HEK293T (cell line): ENCODE results near the gene ZFPM1.

Experiments used
- BHLHE40 ChIP-seq: fragments of 450-650 bp; IDR thresholded peaks from 2 replicates; pipeline ENCODE4 v1.6.1; 2016; ENCODE audit warnings: mild to moderate bottlenecking, moderate library complexity, borderline replicate concordance
- ELF4 ChIP-seq: fragments of 450-650 bp; IDR thresholded peaks from 2 replicates; pipeline ENCODE4 v1.6.1; 2017; ENCODE audit warnings: antibody characterized with exemption
- FOXA1 ChIP-seq: fragments of 450-650 bp; IDR thresholded peaks from 2 replicates; pipeline ENCODE4 v1.6.1; 2016; ENCODE audit warnings: mild to moderate bottlenecking
- FOXK2 ChIP-seq: fragments of 450-650 bp; IDR thresholded peaks from 2 replicates; pipeline ENCODE4 v1.6.1; 2016; ENCODE audit warnings: mild to moderate bottlenecking
- FOXM1 ChIP-seq: fragments of 450-650 bp; IDR thresholded peaks from 2 replicates; pipeline ENCODE4 v1.6.1; 2017; ENCODE audit warnings: mild to moderate bottlenecking, borderline replicate concordance
- HDGF ChIP-seq: fragments of 450-650 bp; IDR thresholded peaks from 2 replicates; pipeline ENCODE4 v1.6.1; 2017; ENCODE audit warnings: antibody characterized with exemption, borderline replicate concordance
- L3MBTL2 ChIP-seq: fragments of 450-650 bp; conservative IDR thresholded peaks from 2 replicates; pipeline ENCODE4 v1.6.1; 2016; ENCODE audit warnings: mild to moderate bottlenecking
- NFRKB ChIP-seq: fragments of 450-650 bp; IDR thresholded peaks from 2 replicates; pipeline ENCODE4 v1.6.1; 2016; ENCODE audit warnings: mild to moderate bottlenecking, moderate library complexity
- SP1 ChIP-seq: fragments of 450-650 bp; IDR thresholded peaks from 2 replicates; pipeline ENCODE4 v1.6.1; 2017
- SUZ12 ChIP-seq: fragments of 450-650 bp; IDR thresholded peaks from 2 replicates; pipeline ENCODE4 v1.6.1; 2016; ENCODE audit warnings: mild to moderate bottlenecking
- ZNF384 ChIP-seq: fragments of 450-650 bp; IDR thresholded peaks from 2 replicates; pipeline ENCODE4 v1.6.1; 2016
- TF ChIP-seq, protein P1 (sequence below): fragments of 450-650 bp; IDR thresholded peaks from 2 replicates; pipeline ENCODE4 v1.6.1; 2016

GRCh38 chr16:88458773-88459235 lies 5.7 kb downstream of the ZFPM1 start:
- TF ChIP-seq NFRKB (no peak), HDGF (no peak), SUZ12 (no peak), FOXM1 (no peak), SP1 (no peak), FOXK2 (no peak), BHLHE40 (no peak), ELF4 (no peak), L3MBTL2 (no peak), ZNF384 (no peak), FOXA1 (no peak)
- TF ChIP-seq, protein P1, sequence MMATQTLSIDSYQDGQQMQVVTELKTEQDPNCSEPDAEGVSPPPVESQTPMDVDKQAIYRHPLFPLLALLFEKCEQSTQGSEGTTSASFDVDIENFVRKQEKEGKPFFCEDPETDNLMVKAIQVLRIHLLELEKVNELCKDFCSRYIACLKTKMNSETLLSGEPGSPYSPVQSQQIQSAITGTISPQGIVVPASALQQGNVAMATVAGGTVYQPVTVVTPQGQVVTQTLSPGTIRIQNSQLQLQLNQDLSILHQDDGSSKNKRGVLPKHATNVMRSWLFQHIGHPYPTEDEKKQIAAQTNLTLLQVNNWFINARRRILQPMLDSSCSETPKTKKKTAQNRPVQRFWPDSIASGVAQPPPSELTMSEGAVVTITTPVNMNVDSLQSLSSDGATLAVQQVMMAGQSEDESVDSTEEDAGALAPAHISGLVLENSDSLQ = no peak
